Natural killer cell (primary cell): ENCODE measurements around the gene VGLL3. TPM values are rescaled to one million over a fixed set of nuclear protein-coding genes. Genes with fewer than 3 reads are reported as not detected.

Source experiments
- ATAC-seq, 3 donors: fragments of 150-1000 bp in 2 of 3; fragments of 200-7000 bp in 1 of 3; cut with Tn5 transposase; 1 replicate in 1 of 3; 2 replicates in 2 of 3; pipeline ENCODE4 v1.10.0; 2021; ENCODE audit warnings: mild to moderate bottlenecking in 2 of 3, moderate library complexity in 2 of 3
- DNase-seq, 2 donors: peaks; one replicate each; pipeline versions ENCODE4 v3.0.0 to v3.0.0-alpha.2; 2013 to 2021; ENCODE audit warnings: mixed read lengths in 1 of 2
- H3K27ac ChIP-seq: one replicate; pipeline ENCODE4 v1.5.1; 2013; ENCODE audit warnings: mild to moderate bottlenecking, low read length
- H3K27me3 ChIP-seq: one replicate; pipeline ENCODE4 v1.6.1; 2013; ENCODE audit warnings: low read length; ENCODE audit not compliant: control insufficient read depth, insufficient read depth
- H3K36me3 ChIP-seq: one replicate; pipeline ENCODE4 v1.6.1; 2013; ENCODE audit warnings: low read length; ENCODE audit not compliant: control insufficient read depth, insufficient read depth
- H3K4me1 ChIP-seq: one replicate; pipeline ENCODE4 v1.6.1; 2013; ENCODE audit warnings: low read length; ENCODE audit not compliant: control insufficient read depth, insufficient read depth
- H3K4me3 ChIP-seq: one replicate; pipeline ENCODE4 v1.5.1; 2013; ENCODE audit warnings: low read length
- H3K9me3 ChIP-seq: one replicate; pipeline ENCODE4 v1.6.1; 2013; ENCODE audit warnings: low read length; ENCODE audit not compliant: control insufficient read depth, insufficient read depth
- H3K27ac Mint-ChIP-seq, 2 donors: one replicate each; pipeline ENCODE4 v1.8.0; 2022; ENCODE audit warnings: mild to moderate bottlenecking in 2 of 2, mixed read lengths in 2 of 2, moderate library complexity in 1 of 2
- H3K27me3 Mint-ChIP-seq, 2 donors: one replicate each; pipeline ENCODE4 v1.8.0; 2022; ENCODE audit warnings: low read depth in 2 of 2, mixed read lengths in 2 of 2
- H3K36me3 Mint-ChIP-seq: one replicate; pipeline ENCODE4 v1.8.0; 2022; ENCODE audit warnings: mixed read lengths
- H3K4me1 Mint-ChIP-seq, 2 donors: one replicate each; pipeline ENCODE4 v1.8.0; 2022; ENCODE audit warnings: mixed read lengths in 2 of 2
- H3K4me3 Mint-ChIP-seq: one replicate; pipeline ENCODE4 v1.8.0; 2022; ENCODE audit warnings: mild to moderate bottlenecking, moderate library complexity, mixed read lengths
- H3K9me3 Mint-ChIP-seq, 2 donors: one replicate each; pipeline ENCODE4 v1.8.0; 2022; ENCODE audit warnings: mixed read lengths in 2 of 2
- CTCF ChIP-seq: fragments of 200-600 bp; IDR thresholded peaks from one replicate; pipeline ENCODE4 v1.8.0; 2022; ENCODE audit warnings: antibody characterized with exemption
- WGBS: methylation state at CpG from one replicate; pipeline ENCODE4 v1.1.7; 2013; ENCODE audit warnings: missing lambda C conversion rate; ENCODE audit not compliant: insufficient coverage; 5-methylcytosine and 5-hydroxymethylcytosine counted together
- intact Hi-C: fragments of 100-400 bp; cut with micrococcal nuclease; formaldehyde crosslinking; loops from one replicate; pipeline ENCODE4 v1.14.2; 2022
- total RNA-seq, 4 donors: library from RNA; stranded (reverse); fragments of 120-200 nt in 1 of 4; gene quantifications; one replicate each; pipeline versions ENCODE4 v1.2.3 to v1.2.4, GENCODE V29; 2013 to 2022

The VGLL3 gene
- total RNA-seq, 3 donors from 2014 or later (not counting 1 experiment from before 2014, with no cell fraction given): not detected

- H3K9me3 ChIP-seq: no peaks in the 10 kb centered on the region
- no peak overlapping the region for H3K4me3 ChIP-seq
- Mint-ChIP-seq H3K27me3 (no peaks in the 10 kb centered on the region), H3K9me3 (peaks cover 0 to 3% of the 10 kb centered on the region in 2 donors), H3K4me3 (no peak overlapping the region), H3K27ac (no peak overlapping the region), H3K4me1 (no peaks in the 10 kb centered on the region), H3K36me3 (no peaks in the 10 kb centered on the region)
- no peak for TF ChIP-seq CTCF
- no peak for DNase-seq
- no peaks in the 10 kb centered on the region for H3K27me3 ChIP-seq
- 62% methylated on average over 2 of the region's 3 CpGs for WGBS
- no peak for ATAC-seq
- no peak overlapping the region for H3K27ac ChIP-seq
- no peaks in the 10 kb centered on the region for H3K36me3 ChIP-seq
- intact Hi-C loops: no loop called here
- H3K4me1 ChIP-seq: no peaks in the 10 kb centered on the region
Measured at GRCh38 chr3:86960550-86960949, 30.4 kb downstream of the VGLL3 start.

GRCh38 chr3:86958534-86958933 lies 32.4 kb downstream of the VGLL3 start:
- Histone ChIP-seq H3K4me3 (no peak overlapping the region), H3K4me1 (no peaks in the 10 kb centered on the region), H3K36me3 (no peaks in the 10 kb centered on the region), H3K27ac (no peak overlapping the region), H3K9me3 (no peaks in the 10 kb centered on the region), H3K27me3 (no peaks in the 10 kb centered on the region)
- no peak overlapping the region for H3K4me3 Mint-ChIP-seq
- no peak for TF ChIP-seq CTCF
- DNase-seq (no peak), ATAC-seq (no peak)
- no peaks in the 10 kb centered on the region for H3K36me3 Mint-ChIP-seq
- H3K27ac Mint-ChIP-seq: no peak overlapping the region
- H3K9me3 Mint-ChIP-seq: peaks cover 0 to 3% of the 10 kb centered on the region in 2 donors
- whole genome bisulfite sequencing: 60% methylated on average over 1 of the region's 1 CpG
- H3K27me3 Mint-ChIP-seq: no peaks in the 10 kb centered on the region
- intact Hi-C loops: no loop called here
- H3K4me1 Mint-ChIP-seq: no peaks in the 10 kb centered on the region

GRCh38 chr3:86954747-86955146 lies 36.2 kb downstream of the VGLL3 start:
- H3K4me1 ChIP-seq: no peaks in the 10 kb centered on the region
- H3K4me3 ChIP-seq: no peak overlapping the region
- intact Hi-C loops: no loop called here
- no peak overlapping the region for H3K27ac Mint-ChIP-seq
- no peak for DNase-seq
- H3K4me1 Mint-ChIP-seq: no peaks in the 10 kb centered on the region
- no peak overlapping the region for H3K27ac ChIP-seq
- H3K36me3 ChIP-seq: no peaks in the 10 kb centered on the region
- H3K27me3 Mint-ChIP-seq: no peaks in the 10 kb centered on the region
- peaks cover 0 to 6% of the 10 kb centered on the region in 2 donors for H3K9me3 Mint-ChIP-seq
- no peak for ATAC-seq
- WGBS: 90% methylated on average over 2 of the region's 2 CpGs
- no peaks in the 10 kb centered on the region for H3K36me3 Mint-ChIP-seq
- no peak for TF ChIP-seq CTCF
- H3K9me3 ChIP-seq: no peaks in the 10 kb centered on the region
- H3K27me3 ChIP-seq: no peaks in the 10 kb centered on the region
- H3K4me3 Mint-ChIP-seq: no peak overlapping the region

- ATAC-seq: no peak
- TF ChIP-seq CTCF: no peak
- intact Hi-C loops: no loop called here
- H3K4me1 ChIP-seq: no peaks in the 10 kb centered on the region
- Mint-ChIP-seq H3K4me3 (no peak overlapping the region), H3K27me3 (no peaks in the 10 kb centered on the region), H3K36me3 (no peaks in the 10 kb centered on the region), H3K4me1 (no peaks in the 10 kb centered on the region), H3K9me3 (peaks cover 0 to 6% of the 10 kb centered on the region in 2 donors), H3K27ac (no peak overlapping the region)
- no peaks in the 10 kb centered on the region for H3K27me3 ChIP-seq
- no peaks in the 10 kb centered on the region for H3K36me3 ChIP-seq
- DNase-seq: no peak
- no peaks in the 10 kb centered on the region for H3K9me3 ChIP-seq
- no peak overlapping the region for H3K27ac ChIP-seq
- H3K4me3 ChIP-seq: no peak overlapping the region
- WGBS: no CpG with 5 or more reads among the region's 1 CpG
Measured at GRCh38 chr3:86954226-86954625, 36.7 kb downstream of the VGLL3 start.
